Mucosa of descending colon (tissue), 3 donors: ENCODE measurements around the gene ZNF331. TPM values are rescaled to one million over a fixed set of nuclear protein-coding genes. Genes with fewer than 3 reads are reported as not detected.

Experiments
- ATAC-seq: fragments of 200-7000 bp; cut with Tn5 transposase; one replicate; pipeline ENCODE4 v1.9.1; 2020; ENCODE audit warnings: mild to moderate bottlenecking, moderate library complexity
- DNase-seq, 3 donors: peaks; one replicate each; pipeline ENCODE4 v3.0.0-alpha.2; 2020
- H3K36me3 ChIP-seq: fragments of 200-600 bp; one replicate; pipeline ENCODE4 v1.8.0; 2021; ENCODE audit warnings: low read depth, mild to moderate bottlenecking
- H3K4me1 ChIP-seq: fragments of 200-600 bp; one replicate; pipeline ENCODE4 v1.8.0; 2021; ENCODE audit warnings: low read depth, mild to moderate bottlenecking
- H3K4me3 ChIP-seq: fragments of 200-600 bp; one replicate; pipeline ENCODE4 v1.8.0; 2021; ENCODE audit warnings: mild to moderate bottlenecking
- H3K9me3 ChIP-seq: fragments of 200-600 bp; one replicate; pipeline ENCODE4 v1.8.0; 2021; ENCODE audit warnings: mild to moderate bottlenecking
- CTCF ChIP-seq: fragments of 200-600 bp; IDR thresholded peaks from one replicate; pipeline ENCODE4 v1.8.0; 2022; ENCODE audit warnings: antibody characterized with exemption, mild to moderate bottlenecking
- intact Hi-C, 2 donors: fragments of 100-400 bp; cut with DNase I in 1 of 2; cut with micrococcal nuclease in 1 of 2; formaldehyde crosslinking; loops; one replicate each; pipeline versions ENCODE4 v1.11.0 to v1.11.1; 2022; cut with DNase I, micrococcal nuclease
- total RNA-seq, 3 donors: library from RNA; stranded (reverse); fragmentation: NEBNext Ultra II Directional in 2 of 3; extraction: Animal tissue kit (Norgen Biotek cat#: 25700) in 2 of 3; gene quantifications; one replicate each; pipeline versions ENCODE4 v1.2.1 to v1.2.4, GENCODE V29; 2021 to 2023
- donor health status: DM: no; HTN: no; CAD: no; lungs with moderate emphysema.
- donor health status: DM: no; HTN: no; CAD: no.
- donor health status: DM: no; HTN: yes; CAD: no.

ZNF331 gene
- total RNA-seq, 3 donors from 2014 or later: 4.6 to 18.8 (median 6.1) TPM

DNA sequence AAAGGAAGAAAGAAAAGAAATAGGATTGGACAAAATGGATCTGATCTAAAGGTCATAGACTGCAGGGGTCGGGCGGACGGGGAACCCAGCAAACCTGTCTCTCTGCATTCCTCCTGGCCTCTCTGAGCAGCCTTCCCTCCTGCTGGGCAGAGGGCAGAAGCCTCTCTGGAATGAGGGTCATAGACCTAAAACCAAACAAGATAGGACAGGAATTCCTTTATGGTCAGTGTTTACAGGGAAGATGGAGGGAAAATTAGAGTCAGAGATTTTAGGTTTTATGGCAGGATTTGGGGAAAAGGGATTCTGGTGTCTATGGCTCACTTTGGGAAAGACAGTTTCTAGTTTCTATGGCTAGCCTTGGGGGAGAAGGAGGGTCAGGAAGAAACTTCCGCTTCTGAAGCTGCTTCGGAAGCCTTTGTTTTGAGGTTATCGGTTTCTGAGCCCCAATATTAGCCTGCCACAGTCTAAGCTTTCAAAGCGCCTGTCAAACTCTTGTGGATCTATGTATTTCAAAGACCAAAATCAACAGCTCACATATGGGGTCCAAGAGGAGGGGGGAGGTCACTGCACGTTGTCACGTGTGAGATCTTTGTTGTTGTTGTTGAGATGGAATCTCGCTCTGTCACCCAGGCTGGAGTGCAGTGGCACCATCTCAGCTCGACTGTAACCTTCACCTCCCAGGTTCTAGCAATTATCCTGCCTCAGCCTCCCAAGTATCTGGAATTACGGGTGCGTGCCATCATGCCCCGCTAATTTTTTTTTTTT lies 75.0 kb downstream of the ZNF331 start:
- Histone ChIP-seq H3K9me3 (peaks cover 23% of the 10 kb centered on the region), H3K4me1 (no peaks in the 10 kb centered on the region), H3K36me3 (no peaks in the 10 kb centered on the region), H3K4me3 (no peak overlapping the region)
- ATAC-seq: no peak
- no peak for TF ChIP-seq CTCF
- intact Hi-C loops: no loop called here
- DNase-seq: no peak

DNA sequence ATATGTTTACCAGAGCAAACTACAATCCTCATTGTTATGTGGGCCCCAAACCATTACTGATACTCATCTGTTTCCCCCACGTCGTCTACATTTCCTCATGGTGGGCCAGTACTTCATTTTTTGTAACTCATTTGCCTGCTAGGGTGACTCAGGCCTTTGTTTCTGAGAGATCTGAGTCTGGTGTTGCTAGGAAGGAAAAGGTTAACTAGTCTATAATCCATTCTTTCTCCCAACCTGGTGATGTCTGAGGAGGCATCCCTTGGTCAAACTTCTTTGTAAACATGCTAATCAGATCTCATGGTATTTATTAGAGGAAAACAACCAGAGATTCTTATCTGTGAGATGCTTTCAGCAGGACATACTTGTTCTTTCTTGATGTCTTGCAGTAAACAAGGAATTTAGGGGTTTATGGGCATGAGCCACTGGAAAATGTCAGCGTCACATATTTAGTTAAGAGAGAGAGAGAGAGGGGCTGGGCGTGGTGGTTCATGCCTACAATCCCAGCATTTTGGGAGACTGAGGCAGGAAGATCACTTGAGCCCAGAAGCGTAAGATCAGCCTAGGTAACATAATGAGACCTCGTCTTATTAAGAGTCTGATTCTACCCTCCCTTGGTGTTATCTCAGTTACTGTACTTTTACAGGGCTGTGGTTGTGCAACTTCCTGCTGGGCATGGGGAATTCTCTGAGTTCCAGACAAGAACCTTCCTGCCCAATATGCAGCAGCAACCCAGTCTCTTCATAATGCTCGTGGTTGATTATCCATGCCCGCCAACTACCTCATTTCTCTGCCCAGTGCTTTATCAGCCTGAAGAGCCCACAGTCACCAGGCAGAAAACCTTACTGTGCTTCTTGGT lies 84.2 kb downstream of the ZNF331 start:
- Histone ChIP-seq H3K9me3 (peaks cover 23% of the 10 kb centered on the region), H3K4me3 (no peak overlapping the region), H3K4me1 (no peaks in the 10 kb centered on the region), H3K36me3 (no peaks in the 10 kb centered on the region)
- ATAC-seq: no peak
- DNase-seq: no peak
- no peak for TF ChIP-seq CTCF
- intact Hi-C loops: no loop called here

DNA sequence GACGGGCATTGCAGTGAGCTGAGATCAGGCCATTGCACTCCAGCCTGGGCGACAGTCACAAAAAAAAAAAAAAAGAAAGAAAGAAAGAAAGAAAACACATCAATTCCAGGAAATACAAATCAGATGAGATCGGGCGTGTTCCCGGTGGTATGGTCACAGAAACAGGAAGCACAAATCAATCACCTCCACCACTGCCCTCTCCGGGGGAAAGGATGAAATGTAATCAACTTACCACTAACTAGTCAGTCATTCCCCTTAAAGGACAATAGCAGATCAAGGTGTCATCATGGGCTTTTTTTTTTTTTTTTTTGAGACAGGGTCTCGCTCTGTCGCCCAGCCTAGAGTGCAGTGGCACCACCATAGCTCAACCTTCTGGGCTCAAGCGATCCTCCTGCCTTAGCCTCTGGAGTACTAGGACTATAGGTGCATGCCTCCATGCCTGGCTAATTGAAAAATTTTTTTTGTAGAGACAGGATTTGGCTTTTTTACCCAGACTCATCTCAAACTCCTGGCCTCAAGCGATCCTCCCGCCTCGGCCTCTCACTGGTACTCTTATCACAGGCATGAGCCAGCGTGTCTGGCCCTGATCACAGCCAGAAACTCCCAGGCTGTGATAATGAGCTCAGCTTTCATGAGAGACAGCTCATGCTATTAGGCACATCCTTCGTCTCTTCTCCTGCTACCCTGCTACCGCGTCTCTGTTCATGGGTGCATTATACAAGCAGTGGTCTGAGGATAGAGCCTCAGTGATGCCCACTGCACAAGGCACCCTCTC lies 87.0 kb downstream of the ZNF331 start:
- DNase-seq (no peak), ATAC-seq (no peak)
- Histone ChIP-seq H3K4me3 (no peak overlapping the region), H3K9me3 (peaks cover 24% of the 10 kb centered on the region), H3K36me3 (no peaks in the 10 kb centered on the region), H3K4me1 (no peaks in the 10 kb centered on the region)
- TF ChIP-seq CTCF: no peak
- intact Hi-C loops: no loop called here

DNA sequence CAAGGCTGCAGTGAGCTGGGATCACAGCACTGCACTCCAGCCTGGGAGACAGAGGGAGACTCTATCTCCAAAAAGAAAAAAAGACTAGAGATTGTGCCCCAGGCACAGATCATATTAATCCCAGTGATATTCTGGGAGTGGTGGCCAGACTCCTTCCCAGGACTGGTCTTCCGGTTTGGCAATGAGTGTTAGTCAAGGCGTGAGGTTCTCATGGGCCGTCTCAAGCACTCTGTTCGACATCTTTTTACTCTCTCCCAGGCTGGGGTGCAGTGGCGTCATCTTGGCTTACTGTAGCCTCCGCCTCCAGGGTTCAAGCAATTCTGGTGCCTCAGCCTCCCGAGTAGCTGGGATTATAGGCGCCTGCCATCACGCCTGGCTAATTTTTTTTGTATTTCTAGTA lies 88.5 kb downstream of the ZNF331 start:
- intact Hi-C loops: no loop called here
- no peak for ATAC-seq
- no peak for TF ChIP-seq CTCF

GRCh38 chr19:53626976-53627375 lies 89.0 kb downstream of the ZNF331 start:
- ATAC-seq (no peak), DNase-seq (peak in 1 of 3 donors; percentile 4)
- no peak for TF ChIP-seq CTCF
- H3K4me1 ChIP-seq: no peaks in the 10 kb centered on the region
- no peaks in the 10 kb centered on the region for H3K36me3 ChIP-seq
- no peak overlapping the region for H3K4me3 ChIP-seq
- intact Hi-C loops: no loop called here
- peaks cover 29% of the 10 kb centered on the region for H3K9me3 ChIP-seq

More for the DNA sequence above, 88.5 kb downstream of the ZNF331 start:
- Histone ChIP-seq H3K36me3 (no peaks in the 10 kb centered on the region), H3K9me3 (peaks cover 27% of the 10 kb centered on the region), H3K4me3 (no peak overlapping the region), H3K4me1 (no peaks in the 10 kb centered on the region)
- no peak for DNase-seq
